Peyer's patch (tissue), 4 donors: Measurements from ENCODE around the gene REC8. TPM values are rescaled to one million over a fixed set of nuclear protein-coding genes. Genes with fewer than 3 reads are reported as not detected.

Experiments used
- DNase-seq, 3 donors: peaks; one replicate each; pipeline ENCODE4 v3.0.0-alpha.2; 2017 to 2019
- H3K27ac ChIP-seq, 4 donors: fragments of 200-600 bp; sonication (generic); one replicate each; pipeline ENCODE4 v1.5.1; 2016 to 2019
- H3K27me3 ChIP-seq, 2 donors: fragments of 200-600 bp; sonication (generic); one replicate each; pipeline ENCODE4 v1.5.1; 2019
- H3K36me3 ChIP-seq, 3 donors: fragments of 200-600 bp; sonication (generic); one replicate each; pipeline ENCODE4 v1.5.1; 2016 to 2019
- H3K4me1 ChIP-seq, 4 donors: fragments of 200-600 bp; sonication (generic); one replicate each; pipeline ENCODE4 v1.5.1; 2016 to 2019
- H3K4me3 ChIP-seq, 4 donors: fragments of 200-600 bp; sonication (generic); 1 replicate in 3 of 4; 2 replicates in 1 of 4; pipeline ENCODE4 v1.5.1; 2016 to 2019; ENCODE audit warnings: mild to moderate bottlenecking in 1 of 4
- H3K9me3 ChIP-seq, 4 donors: fragments of 200-600 bp; sonication (generic); one replicate each; pipeline ENCODE4 v1.5.1; 2016 to 2019; ENCODE audit warnings: mild to moderate bottlenecking in 1 of 4
- POLR2A ChIP-seq, 2 donors: fragments of 450-650 bp; IDR thresholded peaks; one replicate each; pipeline ENCODE4 v1.5.1; 2017; ENCODE audit warnings: antibody characterized with exemption in 2 of 2, mild to moderate bottlenecking in 2 of 2, moderate library complexity in 2 of 2
- total RNA-seq, 4 donors: library from RNA; depleted of rRNA; stranded (reverse); fragments of >200 nt; gene quantifications; one replicate each; pipeline ENCODE4 v1.1.0, GENCODE V29; 2016
- TF ChIP-seq, protein P1 (sequence below), 6 experiments: fragments of 450-650 bp in 4 of 6; fragments of 200-600 bp in 2 of 6; sonication (generic) in 1 of 6; IDR thresholded peaks; one replicate each; pipeline ENCODE4 v1.5.1; 2017 to 2019; ENCODE audit warnings: antibody characterized with exemption in 6 of 6, mild to moderate bottlenecking in 3 of 6, moderate library complexity in 1 of 6

Gene REC8
- total RNA-seq, 4 donors from 2014 or later = 18.6 to 74.3 (median 37.8) TPM

DNA sequence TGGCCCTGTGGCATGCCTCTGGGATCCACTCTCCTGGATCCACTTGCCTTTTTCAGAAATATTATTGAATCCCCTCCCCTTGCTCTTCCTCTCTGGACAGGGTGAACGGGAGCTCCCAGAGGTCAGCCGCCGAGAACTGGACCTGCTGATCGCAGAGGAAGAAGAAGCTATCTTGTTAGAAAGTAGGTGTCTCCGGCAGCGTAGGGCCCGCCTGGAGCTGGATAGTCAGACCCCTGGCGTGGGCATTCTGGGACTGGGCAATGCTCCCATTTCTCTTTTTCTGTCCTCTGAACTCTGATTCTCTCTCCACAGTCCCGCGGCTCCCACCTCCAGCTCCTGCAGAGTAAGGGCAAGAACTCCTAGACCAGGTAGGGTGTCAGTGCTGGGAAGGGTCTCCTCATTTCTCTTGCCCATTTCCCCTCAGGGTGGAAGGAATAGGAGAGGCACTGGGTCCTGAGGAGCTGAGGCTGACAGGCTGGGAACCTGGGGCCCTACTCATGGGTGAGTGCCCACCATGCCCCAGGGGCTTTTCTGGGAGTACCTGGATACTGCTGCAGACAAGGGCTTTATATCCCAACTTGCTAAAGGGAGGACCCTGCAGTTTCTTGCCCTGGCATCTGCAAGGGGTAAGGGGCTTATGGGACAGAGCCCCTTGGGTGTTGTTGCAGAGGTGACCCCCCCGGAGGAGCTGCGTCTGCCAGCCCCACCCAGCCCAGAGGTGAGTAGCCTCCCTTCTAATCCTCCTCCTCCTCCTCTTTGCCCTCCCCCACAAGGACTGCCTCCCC lies 5.4 kb downstream of the REC8 start:
- Histone ChIP-seq H3K4me3 (no peak overlapping the region), H3K27ac (no peak overlapping the region), H3K27me3 (no peaks in the 10 kb centered on the region), H3K9me3 (no peaks in the 10 kb centered on the region), H3K4me1 (no peaks in the 10 kb centered on the region), H3K36me3 (peaks cover 0 to 62% (median 0%) of the 10 kb centered on the region in 3 donors)
- TF ChIP-seq, protein P1, sequence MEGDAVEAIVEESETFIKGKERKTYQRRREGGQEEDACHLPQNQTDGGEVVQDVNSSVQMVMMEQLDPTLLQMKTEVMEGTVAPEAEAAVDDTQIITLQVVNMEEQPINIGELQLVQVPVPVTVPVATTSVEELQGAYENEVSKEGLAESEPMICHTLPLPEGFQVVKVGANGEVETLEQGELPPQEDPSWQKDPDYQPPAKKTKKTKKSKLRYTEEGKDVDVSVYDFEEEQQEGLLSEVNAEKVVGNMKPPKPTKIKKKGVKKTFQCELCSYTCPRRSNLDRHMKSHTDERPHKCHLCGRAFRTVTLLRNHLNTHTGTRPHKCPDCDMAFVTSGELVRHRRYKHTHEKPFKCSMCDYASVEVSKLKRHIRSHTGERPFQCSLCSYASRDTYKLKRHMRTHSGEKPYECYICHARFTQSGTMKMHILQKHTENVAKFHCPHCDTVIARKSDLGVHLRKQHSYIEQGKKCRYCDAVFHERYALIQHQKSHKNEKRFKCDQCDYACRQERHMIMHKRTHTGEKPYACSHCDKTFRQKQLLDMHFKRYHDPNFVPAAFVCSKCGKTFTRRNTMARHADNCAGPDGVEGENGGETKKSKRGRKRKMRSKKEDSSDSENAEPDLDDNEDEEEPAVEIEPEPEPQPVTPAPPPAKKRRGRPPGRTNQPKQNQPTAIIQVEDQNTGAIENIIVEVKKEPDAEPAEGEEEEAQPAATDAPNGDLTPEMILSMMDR (IDR thresholded peaks at IDR 0.05) = no peak
- no peak for TF ChIP-seq POLR2A (IDR thresholded peaks at IDR 0.05)
- DNase-seq = peak in 1 of 3 donors; percentile 24

DNA sequence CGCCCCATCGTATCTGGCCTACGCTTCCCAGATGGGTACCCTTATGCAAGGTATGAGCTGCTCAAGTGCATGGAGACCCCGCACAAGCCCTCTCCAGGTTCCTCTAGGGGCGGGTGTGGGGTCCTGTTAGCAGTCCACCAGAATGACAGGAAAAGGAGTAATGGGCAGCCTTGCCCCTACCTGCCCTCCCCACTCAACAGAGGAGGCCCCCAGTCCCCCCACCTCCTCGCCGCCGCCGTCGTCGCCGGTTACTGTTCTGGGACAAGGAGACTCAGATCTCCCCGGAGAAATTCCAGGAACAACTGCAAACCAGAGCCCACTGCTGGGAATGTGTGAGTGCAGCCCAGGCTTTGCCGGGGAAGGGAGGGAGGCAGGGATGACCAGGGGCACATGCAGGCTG lies 6.0 kb downstream of the REC8 start:
- DNase-seq = peak in 1 of 3 donors; percentile 45
- Histone ChIP-seq H3K27ac (no peak overlapping the region), H3K27me3 (no peaks in the 10 kb centered on the region), H3K9me3 (no peaks in the 10 kb centered on the region), H3K36me3 (peaks cover 0 to 69% (median 0%) of the 10 kb centered on the region in 3 donors), H3K4me1 (no peaks in the 10 kb centered on the region), H3K4me3 (no peak overlapping the region)
- TF ChIP-seq, protein P1 (IDR thresholded peaks at IDR 0.05) = no peak
- TF ChIP-seq POLR2A (IDR thresholded peaks at IDR 0.05) = no peak

DNA sequence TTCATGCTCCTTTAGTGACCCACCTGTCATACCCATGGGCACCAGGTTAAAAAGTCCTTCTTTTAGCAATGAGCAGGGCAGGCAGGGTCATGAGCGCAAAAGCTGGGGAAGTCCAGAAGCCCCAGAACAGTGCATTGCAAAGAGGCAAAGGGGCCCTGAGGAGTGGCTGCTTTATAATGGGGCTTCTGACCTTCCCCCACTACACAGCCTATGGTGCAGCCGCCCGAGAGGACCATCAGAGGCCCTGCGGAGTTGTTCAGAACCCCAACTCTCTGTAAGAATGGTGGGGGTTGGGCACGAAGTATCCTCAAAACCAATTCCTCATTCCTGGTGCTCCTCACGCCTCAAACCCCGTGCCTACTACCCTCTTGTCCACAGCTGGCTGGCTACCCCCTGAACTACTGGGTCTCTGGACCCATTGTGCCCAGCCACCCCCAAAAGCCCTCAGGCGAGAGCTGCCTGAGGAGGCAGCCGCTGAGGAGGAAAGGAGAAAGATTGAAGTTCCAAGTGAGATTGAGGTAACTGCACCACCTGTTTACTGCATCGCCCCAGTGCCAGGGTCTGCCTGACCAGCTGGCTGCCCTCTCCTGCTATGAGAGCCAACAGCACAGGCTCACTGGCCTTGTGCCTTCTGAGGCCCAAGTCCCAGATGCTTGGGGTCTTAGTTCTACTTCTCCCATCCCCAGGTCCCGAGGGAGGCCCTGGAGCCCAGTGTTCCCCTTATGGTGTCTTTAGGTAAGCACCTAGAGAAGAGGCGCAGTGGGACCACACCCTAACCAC lies 6.7 kb downstream of the REC8 start:
- DNase-seq = no peak
- H3K4me3 ChIP-seq = no peak overlapping the region
- no peaks in the 10 kb centered on the region for H3K27me3 ChIP-seq
- no peaks in the 10 kb centered on the region for H3K9me3 ChIP-seq
- H3K27ac ChIP-seq = no peak overlapping the region
- peaks cover 0 to 76% (median 0%) of the 10 kb centered on the region in 3 donors for H3K36me3 ChIP-seq
- TF ChIP-seq, protein P1 (IDR thresholded peaks at IDR 0.05) = no peak
- no peak for TF ChIP-seq POLR2A (IDR thresholded peaks at IDR 0.05)
- no peaks in the 10 kb centered on the region for H3K4me1 ChIP-seq

DNA sequence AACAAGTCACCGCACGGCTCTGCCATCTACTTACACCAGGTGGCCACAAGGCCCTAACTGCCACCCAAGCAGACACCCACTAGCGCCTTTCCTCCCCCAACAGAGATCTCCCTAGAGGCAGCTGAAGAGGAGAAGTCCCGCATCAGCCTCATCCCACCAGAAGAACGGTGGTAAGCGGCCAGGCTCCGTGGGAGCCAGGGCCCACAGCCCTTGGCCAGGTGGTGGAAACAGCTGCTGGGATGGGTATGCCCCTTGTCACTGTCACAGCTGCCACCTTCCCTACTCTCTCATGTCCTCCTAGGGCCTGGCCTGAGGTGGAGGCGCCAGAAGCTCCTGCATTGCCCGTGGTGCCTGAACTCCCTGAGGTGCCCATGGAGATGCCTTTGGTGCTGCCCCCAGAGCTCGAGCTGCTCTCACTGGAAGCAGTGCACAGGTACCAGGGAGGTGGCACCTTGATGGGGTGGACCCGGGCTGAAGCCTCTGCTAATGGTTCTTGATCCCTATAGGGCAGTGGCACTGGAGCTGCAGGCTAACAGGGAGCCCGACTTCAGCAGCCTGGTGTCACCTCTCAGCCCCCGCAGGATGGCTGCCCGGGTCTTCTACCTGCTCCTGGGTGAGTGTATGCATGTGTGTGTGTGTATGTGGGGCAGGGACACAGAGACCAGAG lies 7.5 kb downstream of the REC8 start:
- Histone ChIP-seq H3K27ac (peak overlapping the region in 1 of 4 donors; percentile 16), H3K4me3 (no peak overlapping the region), H3K27me3 (no peaks in the 10 kb centered on the region), H3K36me3 (peaks cover 0 to 84% (median 0%) of the 10 kb centered on the region in 3 donors), H3K4me1 (no peaks in the 10 kb centered on the region), H3K9me3 (no peaks in the 10 kb centered on the region)
- DNase-seq = peak in 1 of 3 donors; percentile 43
- TF ChIP-seq POLR2A (IDR thresholded peaks at IDR 0.05) = no peak
- TF ChIP-seq, protein P1 (IDR thresholded peaks at IDR 0.05) = no peak

DNA sequence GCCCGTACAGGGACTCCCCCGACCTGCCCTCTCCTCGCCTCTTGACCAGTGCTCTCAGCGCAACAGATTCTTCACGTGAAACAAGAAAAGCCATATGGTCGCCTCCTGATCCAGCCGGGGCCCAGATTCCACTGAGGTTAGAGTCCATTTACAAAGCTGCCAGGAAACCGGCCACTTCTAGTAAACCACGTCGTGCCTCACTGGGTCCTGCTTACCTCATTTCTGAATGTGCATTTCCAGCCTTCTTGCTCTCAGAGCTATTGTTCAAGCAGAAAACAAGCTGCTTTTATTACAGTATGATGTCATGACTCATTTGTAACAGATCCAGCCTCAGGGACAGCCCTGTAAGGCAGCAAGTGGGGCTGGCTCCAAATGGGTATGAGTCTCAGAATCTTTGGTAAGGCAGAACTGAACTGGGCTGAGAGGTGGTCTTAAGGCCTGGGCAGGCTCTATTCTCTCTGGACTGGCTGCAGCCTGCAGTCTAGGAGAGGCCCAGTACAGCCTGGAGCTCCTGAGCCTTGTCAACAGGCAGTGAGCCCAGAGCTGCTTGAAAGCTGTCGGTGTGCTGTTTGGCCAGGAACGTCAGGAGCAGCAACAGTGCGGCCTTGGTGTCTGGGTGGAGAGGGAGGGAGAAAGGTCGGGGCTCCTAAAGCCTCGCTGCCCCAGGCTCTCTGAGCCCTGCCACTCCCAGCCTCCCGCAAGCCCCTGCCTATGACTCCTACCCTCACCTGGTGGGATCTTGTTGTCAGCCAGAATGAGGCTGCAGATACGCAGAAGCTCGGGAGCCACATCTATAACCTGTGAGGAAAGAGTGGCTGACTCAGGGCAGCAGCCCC lies 8.3 kb downstream of the REC8 start:
- DNase-seq = no peak
- Histone ChIP-seq H3K27me3 (no peaks in the 10 kb centered on the region), H3K36me3 (peaks cover 0 to 92% (median 0%) of the 10 kb centered on the region in 3 donors), H3K4me1 (no peaks in the 10 kb centered on the region), H3K9me3 (no peaks in the 10 kb centered on the region), H3K27ac (peak overlapping the region in 1 of 4 donors; percentile 19), H3K4me3 (no peak overlapping the region)
- TF ChIP-seq, protein P1 (IDR thresholded peaks at IDR 0.05) = no peak
- no peak for TF ChIP-seq POLR2A (IDR thresholded peaks at IDR 0.05)
